Sigmoid colon (tissue), 7 donors: Measurements from ENCODE around the gene ATP12A. TPM values are rescaled to one million over a fixed set of nuclear protein-coding genes. Genes with fewer than 3 reads are reported as not detected.

Experiments used
- DNase-seq: peaks from one replicate; pipeline ENCODE4 v3.0.0-alpha.2; 2019
- H3K27ac ChIP-seq, 4 donors: fragments of 200-600 bp; sonication (generic); one replicate each; pipeline ENCODE4 v1.5.1; 2016 to 2019; ENCODE audit warnings: mild to moderate bottlenecking in 1 of 4
- H3K27me3 ChIP-seq, 3 donors: fragments of 200-600 bp; sonication (generic); one replicate each; pipeline ENCODE4 v1.5.1; 2019; ENCODE audit warnings: mild to moderate bottlenecking in 1 of 3
- H3K36me3 ChIP-seq, 4 donors: fragments of 200-600 bp; sonication (generic); one replicate each; pipeline ENCODE4 v1.5.1; 2016 to 2019
- H3K4me1 ChIP-seq, 4 donors: fragments of 200-600 bp; sonication (generic); one replicate each; pipeline ENCODE4 v1.5.1; 2017 to 2019
- H3K4me3 ChIP-seq, 4 donors: fragments of 200-600 bp; sonication (generic); one replicate each; pipeline ENCODE4 v1.5.1; 2017 to 2019; ENCODE audit warnings: mild to moderate bottlenecking in 2 of 4, moderate library complexity in 1 of 4
- H3K9me3 ChIP-seq, 4 donors: fragments of 200-600 bp in 3 of 4; sonication (generic) in 3 of 4; one replicate each; pipeline versions ENCODE4 v1.5.1 to v1.6.1; 2013 to 2019
- CTCF ChIP-seq, 4 experiments: fragments of 450-650 bp in 3 of 4; fragments of 200-600 bp in 1 of 4; IDR thresholded peaks; one replicate each; pipeline ENCODE4 v1.5.1; 2016 to 2019; ENCODE audit warnings: antibody characterized with exemption in 4 of 4, mild to moderate bottlenecking in 3 of 4, moderate library complexity in 2 of 4
- EP300 ChIP-seq, 4 donors: sonication (generic); formaldehyde crosslinking; IDR thresholded peaks; one replicate each; pipeline ENCODE4 v1.6.1; 2017; ENCODE audit warnings: antibody characterized with exemption in 4 of 4
- POLR2A ChIP-seq, 2 donors: fragments of 450-650 bp; IDR thresholded peaks; one replicate each; pipeline ENCODE4 v1.6.1; 2016; ENCODE audit warnings: antibody characterized with exemption in 2 of 2, mild to moderate bottlenecking in 2 of 2, moderate library complexity in 2 of 2
- POLR2AphosphoS5 ChIP-seq, 4 donors: sonication (generic); formaldehyde crosslinking; IDR thresholded peaks; one replicate each; pipeline ENCODE4 v1.6.1; 2017; ENCODE audit warnings: antibody characterized with exemption in 4 of 4
- WGBS, 2 donors: extraction: QIAGEN DNeasy Blood & Tissue Kit; methylation state at CpG; one replicate each; pipeline ENCODE4 v1.1.7; 2013; 5-methylcytosine and 5-hydroxymethylcytosine counted together
- intact Hi-C: fragments of 100-400 bp; cut with DNase I; formaldehyde crosslinking; loops from one replicate; pipeline ENCODE4 v1.15.1; 2023
- polyA plus RNA-seq, 3 donors: library from polyadenylated mRNA; stranded (reverse); fragments of 200-250 nt; gene quantifications; one replicate each; pipeline ENCODE4 v1.2.3, GENCODE V29; 2013
- total RNA-seq, 4 donors: library from RNA; depleted of rRNA; stranded (reverse); fragments of >200 nt; gene quantifications; one replicate each; pipeline ENCODE4 v1.1.0, GENCODE V29; 2016
- donor health status: healthy with polysubstance abuse.
- donor health status: Bipolar disorder and iron deficiency.
- donor health status: healthy.

ATP12A gene
- total and polyA plus RNA-seq, 7 donors, result not detected

- DNase-seq, result no peak
- H3K27ac ChIP-seq, result no peak overlapping the region
- 43% methylated on average over 6 of the region's 6 CpGs for WGBS, 2 donors
- H3K4me1 ChIP-seq, result peaks cover 0 to 16% (median 8%) of the 10 kb centered on the region in 4 donors
- intact Hi-C loops, result no loop called here
- H3K9me3 ChIP-seq, result no peaks in the 10 kb centered on the region
- peaks cover 11 to 37% (median 16%) of the 10 kb centered on the region in 3 donors for H3K27me3 ChIP-seq
- TF ChIP-seq EP300 (IDR thresholded peaks at IDR 0.05) (no peak), POLR2A (IDR thresholded peaks at IDR 0.05) (no peak), CTCF (IDR thresholded peaks at IDR 0.05) (no peak), POLR2AphosphoS5 (IDR thresholded peaks at IDR 0.05) (no peak)
- H3K4me3 ChIP-seq, result no peak overlapping the region
- H3K36me3 ChIP-seq, result no peaks in the 10 kb centered on the region
Observed at GRCh38 chr13:24742294-24742693, 62.1 kb downstream of the ATP12A start.

DNA sequence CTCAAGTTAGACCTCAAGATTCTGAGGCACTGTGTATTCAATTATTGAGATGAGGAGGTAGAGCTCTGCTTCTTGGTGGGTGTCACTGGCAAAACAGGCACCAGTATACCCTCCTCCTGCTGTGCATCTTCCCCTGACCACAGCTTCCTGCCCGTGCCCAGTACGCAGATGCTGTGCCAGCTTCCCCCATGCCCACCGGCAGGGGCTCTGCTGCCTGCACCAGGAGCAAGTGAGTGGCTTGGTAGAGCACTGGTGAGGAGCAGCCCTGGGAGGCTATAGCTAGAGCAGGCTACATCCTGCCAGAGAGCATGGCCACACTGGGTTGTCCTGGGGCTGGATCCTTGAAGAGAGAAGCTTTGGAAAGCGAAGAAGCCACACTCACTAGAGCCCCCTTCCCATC is 62.8 kb downstream of the ATP12A start:
- H3K36me3 ChIP-seq, result no peaks in the 10 kb centered on the region
- H3K4me1 ChIP-seq, result peaks cover 0 to 22% (median 11%) of the 10 kb centered on the region in 4 donors
- H3K4me3 ChIP-seq, result no peak overlapping the region
- H3K27me3 ChIP-seq, result peaks cover 11 to 44% (median 16%) of the 10 kb centered on the region in 3 donors
- intact Hi-C loops, result no loop called here
- no peak for TF ChIP-seq CTCF (IDR thresholded peaks at IDR 0.05)
- TF ChIP-seq POLR2AphosphoS5 (IDR thresholded peaks at IDR 0.05), result no peak
- no peak for TF ChIP-seq POLR2A (IDR thresholded peaks at IDR 0.05)
- TF ChIP-seq EP300 (IDR thresholded peaks at IDR 0.05), result no peak
- 57 to 66% methylated on average over 4 of the region's 4 CpGs for WGBS, 2 donors
- no peaks in the 10 kb centered on the region for H3K9me3 ChIP-seq
- H3K27ac ChIP-seq, result no peak overlapping the region
- DNase-seq, result no peak

DNA sequence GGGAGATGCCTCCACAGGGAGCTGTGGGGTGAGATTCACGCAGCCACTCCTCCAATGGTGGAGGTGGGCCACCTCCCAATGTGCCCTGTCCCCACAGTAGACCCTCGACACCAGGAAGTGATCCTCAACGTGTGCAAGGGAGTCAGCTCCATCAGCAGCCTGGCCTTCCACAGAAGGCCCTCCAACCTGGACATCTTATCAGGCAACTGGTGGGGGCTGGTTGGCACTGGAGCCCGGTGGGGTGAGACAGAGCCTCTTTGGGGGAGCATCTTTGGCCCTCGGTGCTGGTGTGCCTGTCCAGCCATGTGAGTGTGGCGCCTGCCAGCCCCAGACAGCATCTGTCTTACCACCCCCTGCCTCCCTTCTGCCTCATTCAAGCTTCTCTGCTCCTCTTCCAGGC is 64.0 kb downstream of the ATP12A start:
- WGBS, 2 donors, result 50 to 71% methylated on average over 6 of the region's 6 CpGs
- Histone ChIP-seq H3K27me3 (peaks cover 11 to 49% (median 16%) of the 10 kb centered on the region in 3 donors), H3K9me3 (no peaks in the 10 kb centered on the region), H3K4me3 (no peak overlapping the region), H3K4me1 (peaks cover 0 to 23% (median 11%) of the 10 kb centered on the region in 4 donors), H3K27ac (no peak overlapping the region), H3K36me3 (no peaks in the 10 kb centered on the region)
- intact Hi-C loops, result no loop called here
- DNase-seq, result no peak
- no peak for TF ChIP-seq EP300 (IDR thresholded peaks at IDR 0.05)
- TF ChIP-seq POLR2A (IDR thresholded peaks at IDR 0.05), result no peak
- no peak for TF ChIP-seq POLR2AphosphoS5 (IDR thresholded peaks at IDR 0.05)
- TF ChIP-seq CTCF (IDR thresholded peaks at IDR 0.05), result no peak

DNA sequence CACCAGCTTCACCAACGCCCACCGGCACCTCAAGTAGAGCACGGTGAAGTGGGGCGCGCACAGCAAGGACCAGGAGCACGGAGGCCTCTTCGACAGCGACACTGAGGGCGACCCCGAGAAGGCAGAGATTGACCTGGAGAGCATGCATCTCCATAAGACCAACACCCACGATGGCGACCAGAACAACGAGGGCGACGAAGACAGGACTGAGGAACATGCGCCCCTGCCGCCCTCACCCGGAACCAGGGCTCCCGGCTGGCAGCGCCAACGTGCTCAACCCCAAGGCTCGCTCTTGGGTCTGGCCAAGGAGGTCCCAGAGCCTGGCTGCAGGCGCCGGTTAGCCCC is 65.3 kb downstream of the ATP12A start:
- Histone ChIP-seq H3K4me1 (peaks cover 0 to 23% (median 11%) of the 10 kb centered on the region in 4 donors), H3K9me3 (no peaks in the 10 kb centered on the region), H3K4me3 (no peak overlapping the region), H3K27me3 (peaks cover 11 to 49% (median 16%) of the 10 kb centered on the region in 3 donors), H3K36me3 (no peaks in the 10 kb centered on the region), H3K27ac (no peak overlapping the region)
- TF ChIP-seq POLR2A (IDR thresholded peaks at IDR 0.05) (no peak), POLR2AphosphoS5 (IDR thresholded peaks at IDR 0.05) (no peak), CTCF (IDR thresholded peaks at IDR 0.05) (no peak), EP300 (IDR thresholded peaks at IDR 0.05) (no peak)
- intact Hi-C loops, result no loop called here
- DNase-seq, result no peak
- WGBS, 2 donors, result 47 to 56% methylated on average over 24 of the region's 24 CpGs
